Hindlimb muscle (tissue), 1 donor: ENCODE results near the gene DCAF10. TPM values are rescaled to one million over a fixed set of nuclear protein-coding genes. Genes with fewer than 3 reads are reported as not detected.

Source experiments
- DNase-seq: peaks from one replicate; pipeline ENCODE4 v3.0.0-alpha.2; 2013
- polyA plus RNA-seq: library from polyadenylated mRNA; unstranded; fragments of 120-200 nt; gene quantifications from one replicate; pipeline ENCODE4 v1.2.1, GENCODE V29; 2013; ENCODE audit not compliant: insufficient read length

The DCAF10 gene
- polyA plus RNA-seq, 1 donor, result 22.8 TPM

DNA sequence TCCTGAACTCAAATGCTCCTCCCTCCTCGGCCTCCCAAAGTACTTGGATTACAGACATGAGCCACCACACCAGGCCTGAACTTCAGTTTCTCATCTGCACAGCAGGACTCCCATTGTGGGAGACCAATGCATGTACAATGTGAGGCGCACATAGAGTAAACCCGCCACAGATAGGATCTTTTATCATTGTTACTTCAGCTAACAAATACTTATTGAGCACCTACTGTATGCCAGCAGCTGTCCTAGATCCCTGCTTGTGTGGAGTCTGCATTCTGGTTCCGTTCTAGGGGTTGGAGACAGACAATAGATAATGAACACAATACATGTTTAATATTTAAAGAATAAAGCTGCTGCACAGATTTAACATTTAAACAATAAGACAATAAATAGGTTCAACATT, 109.7 kb downstream of the DCAF10 start:
- DNase-seq, result no peak

GRCh38 chr9:37911271-37911681, 110.7 kb downstream of the DCAF10 start:
- no peak for DNase-seq

- peak; percentile 71 for DNase-seq
These were observed 113.0 kb downstream of the DCAF10 start for GRCh38 chr9:37913480-37914153.

GRCh38 chr9:37914154-37914551, 113.6 kb downstream of the DCAF10 start:
- DNase-seq, result no peak

DNA sequence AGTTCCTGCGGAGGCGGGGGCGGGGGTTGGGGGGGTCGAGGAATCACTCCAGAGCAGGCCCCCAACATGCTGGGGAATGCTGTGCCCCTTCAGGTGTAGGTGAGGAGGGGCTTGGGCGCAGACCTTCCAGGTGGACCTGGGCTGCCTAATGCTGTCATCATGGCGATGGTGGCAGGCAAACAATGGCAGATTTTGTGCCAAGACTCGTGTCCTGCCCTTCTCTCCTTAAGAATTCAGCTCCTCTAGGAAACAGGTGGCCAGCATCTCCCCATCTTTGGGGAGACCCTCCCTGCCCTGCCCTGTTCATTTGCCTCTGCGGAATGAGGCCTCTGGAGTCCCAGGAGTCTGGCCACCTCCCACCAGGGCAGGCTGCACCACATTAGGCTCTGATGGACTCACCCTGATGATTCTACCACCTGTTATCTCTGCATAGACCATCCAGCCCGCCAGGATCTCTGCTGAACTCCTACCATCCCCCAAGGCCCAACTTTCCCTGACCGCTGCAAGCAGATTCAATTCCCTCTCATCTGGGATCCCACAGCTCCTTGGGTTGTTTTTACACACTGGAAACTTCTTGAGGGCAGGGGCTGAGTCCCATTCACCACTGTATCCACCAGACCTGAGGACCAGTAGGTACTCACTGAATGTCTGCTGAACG, 114.2 kb downstream of the DCAF10 start:
- no peak for DNase-seq

DNA sequence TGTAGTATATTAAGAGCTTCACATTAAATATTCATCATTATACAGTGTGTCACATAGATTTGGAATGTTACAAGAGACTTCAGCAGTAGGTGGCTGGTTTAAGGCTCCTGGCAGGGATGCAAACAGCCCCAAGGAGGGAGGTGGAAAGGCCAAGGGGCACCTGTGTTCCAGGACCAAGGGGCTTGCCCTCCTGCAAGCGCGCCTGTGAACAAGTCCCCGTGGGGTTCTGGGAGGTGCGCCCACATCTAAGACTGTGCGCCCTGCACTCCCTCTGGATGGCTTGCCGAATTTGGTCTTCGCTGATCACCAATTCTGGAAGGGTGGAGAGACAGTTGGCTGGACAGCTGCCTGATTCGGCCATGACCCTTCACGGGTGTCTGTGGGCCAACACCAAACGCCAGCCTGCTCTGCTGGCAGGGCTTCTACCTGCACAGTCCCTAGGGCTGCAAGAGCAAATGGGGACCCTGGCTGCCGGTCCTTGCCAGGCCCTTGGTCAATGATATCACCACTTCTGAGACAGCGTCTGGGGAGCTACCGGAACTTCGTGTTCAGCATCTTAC, 115.4 kb downstream of the DCAF10 start:
- DNase-seq, result no peak

- DNase-seq, result no peak
These were observed 116.1 kb downstream of the DCAF10 start for GRCh38 chr9:37916471-37917312.

Other genes with a start within 250 kb of the DCAF10 start
- 45.1 TPM for gene FBXO10, start 224.4 kb upstream of the DCAF10 start, polyA plus RNA-seq
- 57.8 TPM for gene TOMM5, start 208.2 kb upstream of the DCAF10 start, polyA plus RNA-seq
- gene FRMPD1, start 149.8 kb upstream of the DCAF10 start, polyA plus RNA-seq, result 19.2 TPM
- 11.3 TPM for gene TRMT10B, start 47.0 kb upstream of the DCAF10 start, polyA plus RNA-seq
- 25.2 TPM for gene EXOSC3, start 15.7 kb upstream of the DCAF10 start, polyA plus RNA-seq
- 13.0 TPM for gene SLC25A51, start 103.3 kb downstream of the DCAF10 start, polyA plus RNA-seq